Fibroblast of mammary gland (primary cell): Measurements from ENCODE around the gene PTK6.

ENCODE experiments used
- DNase-seq: peaks from one replicate; pipeline ENCODE4 v3.0.0-alpha.2; 2010; ENCODE audit warnings: low read depth
- H3K4me3 ChIP-seq: 2 replicates; pipeline ENCODE4 v1.5.1; 2011; ENCODE audit warnings: low read depth, mild to moderate bottlenecking, low read length, moderate library complexity; ENCODE audit not compliant: control insufficient read depth
- CTCF ChIP-seq: conservative IDR thresholded peaks from 2 replicates; pipeline ENCODE4 v1.5.1; 2011; ENCODE audit warnings: low read depth, low read length, inconsistent platforms; ENCODE audit not compliant: control insufficient read depth, insufficient read depth

PTK6 gene

GRCh38 chr20:63503524-63503923, 33.7 kb downstream of the PTK6 start:
- DNase-seq = no peak
- H3K4me3 ChIP-seq = no peak overlapping the region
- no peak for TF ChIP-seq CTCF

GRCh38 chr20:63502671-63503172, 34.5 kb downstream of the PTK6 start:
- DNase-seq = no peak
- no peak overlapping the region for H3K4me3 ChIP-seq
- TF ChIP-seq CTCF = no peak

- no peak for TF ChIP-seq CTCF
- H3K4me3 ChIP-seq = no peak overlapping the region
- DNase-seq = no peak
These were observed 35.1 kb downstream of the PTK6 start for GRCh38 chr20:63501818-63502670.

GRCh38 chr20:63500902-63501817, 36.0 kb downstream of the PTK6 start:
- TF ChIP-seq CTCF = no peak
- DNase-seq = no peak

GRCh38 chr20:63500151-63500901, 36.9 kb downstream of the PTK6 start:
- DNase-seq = no peak
- TF ChIP-seq CTCF = no peak
- H3K4me3 ChIP-seq = no peak overlapping the region

More at GRCh38 chr20:63500902-63501817, 36.0 kb downstream of the PTK6 start:
- H3K4me3 ChIP-seq = no peak overlapping the region
